Right atrium auricular region (tissue), 2 donors: Measurements from ENCODE around the gene WNK1. TPM values are rescaled to one million over a fixed set of nuclear protein-coding genes. Genes with fewer than 3 reads are reported as not detected.

ENCODE experiments used
- DNase-seq: peaks from one replicate; pipeline ENCODE4 v3.0.0-alpha.2; 2019; ENCODE audit warnings: low spot score
- H3K27ac ChIP-seq, 2 donors: fragments of 200-600 bp; sonication (generic); 1 replicate in 1 of 2; 2 replicates in 1 of 2; pipeline ENCODE4 v1.5.1; 2016 to 2019
- H3K27me3 ChIP-seq, 2 donors: fragments of 200-600 bp; sonication (generic); one replicate each; pipeline versions ENCODE4 v1.5.1 to v1.6.0; 2017 to 2019
- H3K36me3 ChIP-seq: fragments of 200-600 bp; sonication (generic); one replicate; pipeline ENCODE4 v1.5.1; 2016
- H3K4me1 ChIP-seq, 2 donors: fragments of 200-600 bp; sonication (generic); one replicate each; pipeline versions ENCODE4 v1.5.1 to v1.6.0; 2017 to 2019
- H3K4me3 ChIP-seq, 2 donors: fragments of 200-600 bp; sonication (generic); 1 replicate in 1 of 2; 2 replicates in 1 of 2; pipeline ENCODE4 v1.5.1; 2017 to 2019; ENCODE audit warnings: mild to moderate bottlenecking in 1 of 2, moderate library complexity in 1 of 2
- H3K9me3 ChIP-seq, 2 donors: fragments of 200-600 bp; sonication (generic); one replicate each; pipeline ENCODE4 v1.5.1; 2019
- CTCF ChIP-seq, 2 donors: fragments of 200-600 bp; sonication (generic); IDR thresholded peaks; one replicate each; pipeline ENCODE4 v1.5.1; 2019; ENCODE audit warnings: antibody characterized with exemption in 2 of 2
- total RNA-seq, 2 donors: library from RNA; depleted of rRNA; stranded (reverse); fragments of >200 nt; gene quantifications; one replicate each; pipeline ENCODE4 v1.1.0, GENCODE V29; 2016

WNK1 gene
- total RNA-seq, 2 donors from 2014 or later = 195 to 215 TPM

- Histone ChIP-seq H3K4me3 (peak overlapping the region; percentile 87 to 88), H3K27me3 (no peaks in the 10 kb centered on the region), H3K4me1 (peaks cover 0 to 18% of the 10 kb centered on the region in 2 donors), H3K27ac (peak overlapping the region; percentile 99), H3K36me3 (no peaks in the 10 kb centered on the region), H3K9me3 (no peaks in the 10 kb centered on the region)
- no peak for DNase-seq
- TF ChIP-seq CTCF (IDR thresholded peaks at IDR 0.05) = no peak
Measured at GRCh38 chr12:750366-751191, 1.8 kb upstream of the WNK1 start.

GRCh38 chr12:751192-751998 is 984 bp upstream of the WNK1 start:
- no peaks in the 10 kb centered on the region for H3K27me3 ChIP-seq
- TF ChIP-seq CTCF (IDR thresholded peaks at IDR 0.05) = peak; percentile 60 to 80
- H3K9me3 ChIP-seq = no peaks in the 10 kb centered on the region
- peak; percentile 96 for DNase-seq
- H3K27ac ChIP-seq = peak overlapping the region; percentile 99
- peaks cover 0 to 18% of the 10 kb centered on the region in 2 donors for H3K4me1 ChIP-seq
- no peaks in the 10 kb centered on the region for H3K36me3 ChIP-seq
- peak overlapping the region; percentile 87 to 88 for H3K4me3 ChIP-seq

- peak overlapping the region; percentile 87 to 88 for H3K4me3 ChIP-seq
- no peaks in the 10 kb centered on the region for H3K27me3 ChIP-seq
- DNase-seq = peak; percentile 60
- H3K27ac ChIP-seq = peak overlapping the region; percentile 99
- peaks cover 0 to 18% of the 10 kb centered on the region in 2 donors for H3K4me1 ChIP-seq
- H3K9me3 ChIP-seq = no peaks in the 10 kb centered on the region
- peak in 1 of 2 donors; percentile 25 for TF ChIP-seq CTCF (IDR thresholded peaks at IDR 0.05)
- H3K36me3 ChIP-seq = no peaks in the 10 kb centered on the region
Measured at GRCh38 chr12:752695-753610, 574 bp downstream of the WNK1 start.

GRCh38 chr12:753611-754472 is 1.5 kb downstream of the WNK1 start:
- Histone ChIP-seq H3K9me3 (no peaks in the 10 kb centered on the region), H3K4me1 (peaks cover 0 to 18% of the 10 kb centered on the region in 2 donors), H3K27ac (peak overlapping the region; percentile 99), H3K36me3 (no peaks in the 10 kb centered on the region), H3K27me3 (no peaks in the 10 kb centered on the region), H3K4me3 (peak overlapping the region; percentile 87 to 88)
- peak; percentile 64 for DNase-seq
- no peak for TF ChIP-seq CTCF (IDR thresholded peaks at IDR 0.05)
